Measurements from ENCODE around the gene ARHGAP9.

Gene ARHGAP9

DNA sequence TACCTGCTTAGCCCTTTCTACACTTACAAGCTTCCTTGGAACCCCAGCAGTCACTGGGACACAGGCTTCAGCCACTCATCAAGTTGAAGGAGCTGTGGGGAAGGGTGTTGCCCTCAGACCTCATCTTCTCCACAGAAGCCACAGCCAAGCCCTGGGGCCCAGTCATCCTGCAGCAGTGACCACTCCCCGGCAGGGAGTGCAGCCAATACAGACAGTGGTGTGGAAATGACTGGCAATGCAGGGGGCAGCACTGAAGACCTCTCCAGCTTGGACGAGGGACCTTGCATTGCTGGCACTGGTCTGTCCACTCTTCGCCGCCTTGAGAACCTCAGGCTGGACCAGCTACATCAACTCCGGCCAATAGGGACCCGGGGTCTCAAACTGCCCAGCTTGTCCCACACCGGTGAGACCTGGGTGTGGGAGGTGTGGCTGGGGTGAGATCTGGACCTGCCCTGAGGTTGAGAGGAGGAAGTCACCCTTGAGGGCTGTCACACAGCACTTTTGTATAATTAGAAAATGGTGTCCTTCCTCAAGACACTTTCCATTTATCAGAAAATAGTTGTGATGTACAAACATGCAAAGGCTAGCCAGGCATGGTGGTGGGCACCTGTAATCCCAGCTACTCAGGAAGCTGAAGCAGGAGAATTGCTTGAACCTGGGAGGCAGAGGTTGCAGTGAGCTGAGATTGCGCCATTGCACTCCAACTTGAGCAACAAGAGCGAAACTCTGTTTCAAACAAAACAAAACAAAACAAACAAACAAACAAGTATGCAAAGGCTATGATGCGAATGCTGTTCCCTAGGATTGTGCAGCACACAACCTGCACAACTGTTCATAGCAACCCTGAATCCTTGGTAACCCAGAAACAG is 10.1 kb downstream of the ARHGAP9 start:
- H3K4me3 ChIP-seq (ENCODE audit: low read length) = no peak overlapping the region
- H3K27me3 ChIP-seq (ENCODE audit: insufficient read depth, low read length) = peaks cover 25% of the 10 kb centered on the region
- no peak overlapping the region for H3K27ac ChIP-seq (ENCODE audit: low read depth, low read length)
- no peak overlapping the region for H3K9ac ChIP-seq (ENCODE audit: low read depth, low read length)
- no peaks in the 10 kb centered on the region; the same call in 1 of the 2 replicates for H3K36me3 ChIP-seq (ENCODE audit: insufficient read depth, low read length)
- WGBS = 93% methylated on average over 10 of the region's 10 CpGs
- H3K9me3 ChIP-seq (ENCODE audit: insufficient read depth, low read depth, low read length) = no peaks in the 10 kb centered on the region
- H3K4me1 ChIP-seq (ENCODE audit: insufficient read depth, low read length) = no peaks in the 10 kb centered on the region

DNA sequence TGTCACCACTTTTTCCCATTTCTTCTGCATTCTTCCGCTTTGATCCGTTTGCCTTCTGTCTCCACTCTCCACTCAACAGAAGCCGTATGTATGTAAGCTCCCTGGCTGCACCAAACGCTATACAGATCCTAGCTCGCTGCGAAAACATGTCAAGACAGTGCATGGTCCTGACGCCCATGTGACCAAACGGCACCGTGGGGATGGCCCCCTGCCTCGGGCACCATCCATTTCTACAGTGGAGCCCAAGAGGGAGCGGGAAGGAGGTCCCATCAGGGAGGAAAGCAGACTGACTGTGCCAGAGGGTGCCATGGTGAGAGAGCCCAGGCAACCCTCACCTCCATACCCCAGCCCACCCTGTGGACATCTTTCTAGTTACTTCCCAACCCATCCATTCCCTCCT is 11.8 kb downstream of the ARHGAP9 start:
- 90% methylated on average over 11 of the region's 11 CpGs for WGBS
- Histone ChIP-seq H3K27ac (ENCODE audit: low read depth, low read length) (no peak overlapping the region), H3K9me3 (ENCODE audit: insufficient read depth, low read depth, low read length) (no peaks in the 10 kb centered on the region), H3K9ac (ENCODE audit: low read depth, low read length) (no peak overlapping the region), H3K4me1 (ENCODE audit: insufficient read depth, low read length) (no peaks in the 10 kb centered on the region), H3K36me3 (ENCODE audit: insufficient read depth, low read length) (no peaks in the 10 kb centered on the region; the same call in 1 of the 2 replicates), H3K4me3 (ENCODE audit: low read length) (no peak overlapping the region), H3K27me3 (ENCODE audit: insufficient read depth, low read length) (peaks cover 10% of the 10 kb centered on the region)

DNA sequence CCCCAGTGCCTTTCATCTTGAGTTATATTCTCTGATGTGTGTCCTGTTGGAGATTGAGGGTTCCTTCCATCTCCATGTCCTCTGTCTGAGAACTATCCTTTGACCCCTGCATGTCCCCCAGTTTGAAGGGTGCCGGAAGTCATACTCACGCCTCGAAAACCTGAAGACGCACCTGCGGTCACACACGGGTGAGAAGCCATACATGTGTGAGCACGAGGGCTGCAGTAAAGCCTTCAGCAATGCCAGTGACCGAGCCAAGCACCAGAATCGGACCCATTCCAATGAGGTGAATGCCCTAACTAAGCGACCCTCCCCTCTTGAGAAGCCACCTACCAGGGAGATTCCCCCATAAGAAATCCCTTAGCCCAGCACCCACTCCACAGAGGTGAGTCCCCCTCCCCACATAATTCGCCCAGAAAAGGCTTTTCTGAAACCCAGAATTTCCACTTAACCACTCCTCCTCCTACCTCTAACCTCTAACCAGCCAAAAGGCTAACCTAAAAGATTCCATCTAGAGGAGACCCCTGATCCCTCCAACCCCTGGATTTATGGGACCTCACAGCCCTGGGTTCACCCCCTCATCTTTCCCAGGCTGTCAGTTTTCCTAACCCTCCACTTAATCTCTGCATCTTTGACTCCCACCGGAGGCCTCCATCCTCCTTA is 12.3 kb downstream of the ARHGAP9 start:
- Histone ChIP-seq H3K36me3 (ENCODE audit: insufficient read depth, low read length) (no peaks in the 10 kb centered on the region; the same call in 1 of the 2 replicates), H3K4me3 (ENCODE audit: low read length) (no peak overlapping the region), H3K27me3 (ENCODE audit: insufficient read depth, low read length) (peaks cover 5% of the 10 kb centered on the region), H3K9ac (ENCODE audit: low read depth, low read length) (no peak overlapping the region), H3K27ac (ENCODE audit: low read depth, low read length) (no peak overlapping the region), H3K4me1 (ENCODE audit: insufficient read depth, low read length) (no peaks in the 10 kb centered on the region), H3K9me3 (ENCODE audit: insufficient read depth, low read depth, low read length) (no peaks in the 10 kb centered on the region)
- WGBS = 91% methylated on average over 12 of the region's 12 CpGs

- H3K27me3 ChIP-seq (ENCODE audit: insufficient read depth, low read length) = no peaks in the 10 kb centered on the region
- H3K4me3 ChIP-seq (ENCODE audit: low read length) = no peak overlapping the region
- WGBS = 93% methylated on average over 13 of the region's 14 CpGs
Observed at GRCh38 chr12:57465747-57466505, 13.7 kb downstream of the ARHGAP9 start.

DNA sequence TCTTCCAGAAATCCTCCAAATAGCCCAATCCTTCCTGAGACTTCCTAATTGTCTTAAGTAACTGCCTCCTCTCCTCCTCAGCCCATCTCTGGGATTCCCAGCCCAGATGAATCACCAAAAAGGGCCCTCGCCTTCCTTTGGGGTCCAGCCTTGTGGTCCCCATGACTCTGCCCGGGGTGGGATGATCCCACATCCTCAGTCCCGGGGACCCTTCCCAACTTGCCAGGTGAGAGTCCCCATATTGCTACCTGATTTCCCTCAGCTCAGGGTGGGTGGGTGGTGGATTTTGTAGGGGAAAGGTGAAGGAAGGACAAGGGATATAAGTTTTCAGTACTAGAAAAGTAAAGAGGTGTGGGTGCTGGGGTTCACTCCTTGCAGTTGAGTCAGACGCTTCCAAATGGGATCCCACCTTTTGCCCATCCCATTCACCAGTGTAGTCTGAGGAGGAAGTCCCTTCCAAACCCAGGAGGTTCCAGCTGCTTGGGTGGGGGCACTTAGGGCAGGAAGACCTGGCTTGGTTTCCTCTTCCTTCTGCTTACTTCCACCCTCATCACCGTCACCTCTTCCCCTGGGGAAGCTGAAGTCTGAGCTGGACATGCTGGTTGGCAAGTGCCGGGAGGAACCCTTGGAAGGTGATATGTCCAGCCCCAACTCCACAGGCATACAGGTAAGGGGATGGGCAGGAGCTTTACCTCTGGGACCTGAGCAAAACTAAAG is 14.5 kb downstream of the ARHGAP9 start:
- Histone ChIP-seq H3K27ac (ENCODE audit: low read depth, low read length) (no peak overlapping the region), H3K36me3 (ENCODE audit: insufficient read depth, low read length) (no peaks in the 10 kb centered on the region; the same call in 1 of the 2 replicates), H3K4me3 (ENCODE audit: low read length) (no peak overlapping the region), H3K9ac (ENCODE audit: low read depth, low read length) (no peak overlapping the region), H3K9me3 (ENCODE audit: insufficient read depth, low read depth, low read length) (no peaks in the 10 kb centered on the region), H3K27me3 (ENCODE audit: insufficient read depth, low read length) (no peaks in the 10 kb centered on the region), H3K4me1 (ENCODE audit: insufficient read depth, low read length) (no peaks in the 10 kb centered on the region)
- WGBS = 89% methylated on average over 6 of the region's 6 CpGs

More at GRCh38 chr12:57465747-57466505, 13.7 kb downstream of the ARHGAP9 start:
- H3K9me3 ChIP-seq (ENCODE audit: insufficient read depth, low read depth, low read length) = no peaks in the 10 kb centered on the region
- H3K36me3 ChIP-seq (ENCODE audit: insufficient read depth, low read length) = no peaks in the 10 kb centered on the region; the same call in 1 of the 2 replicates
- no peaks in the 10 kb centered on the region for H3K4me1 ChIP-seq (ENCODE audit: insufficient read depth, low read length)
- no peak overlapping the region for H3K27ac ChIP-seq (ENCODE audit: low read depth, low read length)
- no peak overlapping the region for H3K9ac ChIP-seq (ENCODE audit: low read depth, low read length)

GRCh38 chr12:57464569-57464968 is 15.1 kb downstream of the ARHGAP9 start:
- H3K4me1 ChIP-seq (ENCODE audit: insufficient read depth, low read length) = no peaks in the 10 kb centered on the region
- WGBS = 94% methylated on average over 12 of the region's 12 CpGs
- no peak overlapping the region for H3K4me3 ChIP-seq (ENCODE audit: low read length)
- H3K27ac ChIP-seq (ENCODE audit: low read depth, low read length) = no peak overlapping the region
- H3K9me3 ChIP-seq (ENCODE audit: insufficient read depth, low read depth, low read length) = no peaks in the 10 kb centered on the region
- no peak overlapping the region for H3K9ac ChIP-seq (ENCODE audit: low read depth, low read length)
- no peaks in the 10 kb centered on the region for H3K27me3 ChIP-seq (ENCODE audit: insufficient read depth, low read length)
- H3K36me3 ChIP-seq (ENCODE audit: insufficient read depth, low read length) = no peaks in the 10 kb centered on the region; the same call in 1 of the 2 replicates

GRCh38 chr12:57462912-57463253 is 16.8 kb downstream of the ARHGAP9 start:
- H3K36me3 ChIP-seq (ENCODE audit: insufficient read depth, low read length) = no peaks in the 10 kb centered on the region; the same call in 1 of the 2 replicates
- H3K4me1 ChIP-seq (ENCODE audit: insufficient read depth, low read length) = peaks cover 4% of the 10 kb centered on the region; the same call in 1 of the 2 replicates
- no peaks in the 10 kb centered on the region for H3K9me3 ChIP-seq (ENCODE audit: insufficient read depth, low read depth, low read length)
- H3K27me3 ChIP-seq (ENCODE audit: insufficient read depth, low read length) = no peaks in the 10 kb centered on the region
- no peak overlapping the region; the same call in 1 of the 2 replicates for H3K4me3 ChIP-seq (ENCODE audit: low read length)
- 41% methylated on average over 3 of the region's 5 CpGs for WGBS
- no peak overlapping the region for H3K27ac ChIP-seq (ENCODE audit: low read depth, low read length)
- H3K9ac ChIP-seq (ENCODE audit: low read depth, low read length) = no peak overlapping the region

DNA sequence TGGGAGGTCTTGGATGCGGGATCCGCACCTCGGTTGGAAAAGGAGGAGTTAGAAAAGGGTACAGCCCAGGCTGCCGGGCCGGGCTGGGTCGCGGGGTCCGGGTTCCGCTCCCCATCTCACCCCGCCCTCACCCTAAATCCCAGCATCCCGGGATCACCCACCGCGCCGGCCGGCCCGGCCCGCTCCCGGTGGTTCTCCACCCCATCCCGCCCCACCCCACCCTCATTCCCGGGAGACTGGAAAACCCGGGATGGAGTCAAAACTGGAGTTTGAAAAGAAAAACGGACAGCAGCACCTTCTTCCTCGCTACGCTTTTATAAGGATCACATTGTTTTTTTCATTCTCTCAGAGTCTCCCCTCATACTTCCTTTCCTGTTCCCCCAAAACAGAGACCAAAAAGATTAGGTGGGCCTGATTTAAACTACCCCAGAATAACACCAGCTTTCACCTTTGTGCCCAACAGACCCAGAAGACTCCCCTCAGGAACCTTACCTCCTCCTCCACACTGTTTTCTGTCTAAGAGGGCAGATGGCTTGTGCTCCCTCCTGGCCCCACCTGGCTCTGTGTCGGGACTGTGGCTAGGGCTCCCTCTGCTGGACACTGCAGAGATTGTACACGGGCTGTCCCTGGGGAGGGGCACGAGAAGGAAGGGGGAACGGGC is 17.3 kb downstream of the ARHGAP9 start:
- H3K9me3 ChIP-seq (ENCODE audit: insufficient read depth, low read depth, low read length) = no peaks in the 10 kb centered on the region
- peaks cover 4% of the 10 kb centered on the region; the same call in 1 of the 2 replicates for H3K4me1 ChIP-seq (ENCODE audit: insufficient read depth, low read length)
- peak overlapping the region; percentile 73 for H3K4me3 ChIP-seq (ENCODE audit: low read length)
- peak overlapping the region; percentile 79 for H3K9ac ChIP-seq (ENCODE audit: low read depth, low read length)
- H3K36me3 ChIP-seq (ENCODE audit: insufficient read depth, low read length) = no peaks in the 10 kb centered on the region; the same call in 1 of the 2 replicates
- H3K27me3 ChIP-seq (ENCODE audit: insufficient read depth, low read length) = no peaks in the 10 kb centered on the region
- peak overlapping the region; percentile 90 for H3K27ac ChIP-seq (ENCODE audit: low read depth, low read length)
- WGBS = under 1% methylated on average over 26 of the region's 28 CpGs

- Histone ChIP-seq H3K36me3 (ENCODE audit: insufficient read depth, low read length) (no peaks in the 10 kb centered on the region; the same call in 1 of the 2 replicates), H3K27me3 (ENCODE audit: insufficient read depth, low read length) (no peaks in the 10 kb centered on the region), H3K9me3 (ENCODE audit: insufficient read depth, low read depth, low read length) (no peaks in the 10 kb centered on the region), H3K27ac (ENCODE audit: low read depth, low read length) (peak overlapping the region; percentile 90), H3K4me3 (ENCODE audit: low read length) (peak overlapping the region; percentile 73), H3K9ac (ENCODE audit: low read depth, low read length) (peak overlapping the region; percentile 79), H3K4me1 (ENCODE audit: insufficient read depth, low read length) (peaks cover 4% of the 10 kb centered on the region; the same call in 1 of the 2 replicates)
- 2% methylated on average over 6 of the region's 9 CpGs for WGBS
Observed at GRCh38 chr12:57461917-57462250, 17.8 kb downstream of the ARHGAP9 start.

DNA sequence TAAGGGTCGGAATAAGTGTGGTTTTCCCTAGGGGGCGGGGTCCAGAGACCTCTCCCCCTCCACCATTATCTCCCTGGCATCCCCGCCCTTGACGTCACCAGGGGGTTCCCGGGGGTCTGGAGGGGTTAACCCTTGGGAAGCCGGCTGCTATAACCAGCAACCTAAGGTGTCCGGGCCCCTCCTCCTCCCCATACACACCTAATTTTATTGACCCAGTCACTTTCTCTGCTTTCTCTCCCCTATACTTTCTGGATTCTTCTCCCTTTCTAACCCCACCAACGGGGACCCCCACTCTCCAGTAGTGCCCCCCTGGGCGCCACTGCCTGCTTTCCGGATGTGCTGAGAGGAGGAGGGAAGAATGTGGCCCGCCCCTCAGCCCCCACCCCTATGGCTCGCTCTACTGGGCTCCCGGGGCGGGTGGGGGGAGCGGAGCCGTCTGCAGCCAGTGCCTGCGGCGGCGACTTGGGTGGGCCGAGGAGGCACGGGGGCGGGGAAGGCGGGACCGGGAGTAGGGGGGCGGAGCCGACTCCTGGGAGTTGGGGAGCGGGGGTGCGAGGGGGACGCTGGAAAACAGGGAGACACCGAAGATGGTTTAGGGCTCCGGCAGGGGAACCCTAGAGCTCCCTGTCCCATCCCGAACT is 18.3 kb downstream of the ARHGAP9 start:
- Histone ChIP-seq H3K9ac (ENCODE audit: low read depth, low read length) (peak overlapping the region; percentile 79), H3K27ac (ENCODE audit: low read depth, low read length) (peak overlapping the region; percentile 90)
- 1% methylated on average over 27 of the region's 32 CpGs for WGBS

More for the DNA sequence above, 18.3 kb downstream of the ARHGAP9 start:
- peaks cover 4% of the 10 kb centered on the region; the same call in 1 of the 2 replicates for H3K4me1 ChIP-seq (ENCODE audit: insufficient read depth, low read length)
- H3K36me3 ChIP-seq (ENCODE audit: insufficient read depth, low read length) = no peaks in the 10 kb centered on the region; the same call in 1 of the 2 replicates
- H3K27me3 ChIP-seq (ENCODE audit: insufficient read depth, low read length) = no peaks in the 10 kb centered on the region
- peak overlapping the region; percentile 73 for H3K4me3 ChIP-seq (ENCODE audit: low read length)
- H3K9me3 ChIP-seq (ENCODE audit: insufficient read depth, low read depth, low read length) = no peaks in the 10 kb centered on the region

All from HUES64 (cell line).